IPS-18c (cell line): Measurements from ENCODE around the gene SPDYE8.
"Not testable (repeated sequence)": the region's sequence is repeated elsewhere in the genome, so short reads cannot be mapped to it uniquely, and the experiment has no call there.

Experiments used
- H3K4me3 ChIP-seq: 2 replicates; pipeline ENCODE4 v1.7.0; 2013; ENCODE audit warnings: low read depth, mild to moderate bottlenecking, low read length, moderate library complexity; ENCODE audit not compliant: insufficient read depth
- H3K9me3 ChIP-seq: one replicate; pipeline ENCODE4 v1.6.1; 2013; ENCODE audit warnings: mild to moderate bottlenecking, low read length, moderate library complexity; ENCODE audit not compliant: control insufficient read depth, insufficient read depth

The SPDYE8 gene

GRCh38 chr7:73029666-73030065 lies at the start of gene SPDYE8:
Gene SPDYE8 (minus strand): TSS chr7:73029766. CDS start chr7:73027966, 1,800 bp downstream.
- not testable (repeated sequence) for H3K4me3 ChIP-seq, H3K9me3 ChIP-seq

DNA sequence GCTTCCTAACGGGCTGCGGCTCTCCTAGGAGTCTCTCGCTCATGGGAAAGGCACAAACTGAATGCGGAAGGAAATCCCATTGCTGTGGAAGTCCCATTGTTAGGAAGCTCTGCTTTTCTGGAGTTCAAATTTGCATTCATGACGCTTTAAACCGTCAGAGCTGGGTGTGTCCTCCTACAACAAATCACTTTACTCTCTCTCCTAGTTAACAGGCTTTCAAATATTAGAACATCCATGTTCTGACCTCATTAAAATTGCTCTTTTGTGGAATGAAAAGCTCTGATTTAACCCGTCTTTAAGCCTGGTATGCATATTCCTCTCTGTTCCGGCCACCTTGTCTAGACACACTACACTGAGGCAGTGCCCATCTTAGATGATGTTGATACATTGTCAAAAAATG lies 28.2 kb upstream of the SPDYE8 start, which contains the start of gene SPDYE11:
SPDYE11 (minus strand) TSS at position 101 of the 400 bp plus-strand sequence. CDS start 1,800 bp downstream, outside the sequence.
- H3K4me3 ChIP-seq, H3K9me3 ChIP-seq: not testable (repeated sequence)

- H3K4me3 ChIP-seq: peak overlapping the region; percentile 36; the same call in 1 of the 2 replicates
- not testable (repeated sequence) for H3K9me3 ChIP-seq
Observed at GRCh38 chr7:73006491-73006890, 23.1 kb downstream of the SPDYE8 start.

GRCh38 chr7:73005693-73006447 lies 23.7 kb downstream of the SPDYE8 start:
- H3K9me3 ChIP-seq: not testable (repeated sequence)
- peak overlapping the region; percentile 62; the same call in 1 of the 2 replicates for H3K4me3 ChIP-seq

DNA sequence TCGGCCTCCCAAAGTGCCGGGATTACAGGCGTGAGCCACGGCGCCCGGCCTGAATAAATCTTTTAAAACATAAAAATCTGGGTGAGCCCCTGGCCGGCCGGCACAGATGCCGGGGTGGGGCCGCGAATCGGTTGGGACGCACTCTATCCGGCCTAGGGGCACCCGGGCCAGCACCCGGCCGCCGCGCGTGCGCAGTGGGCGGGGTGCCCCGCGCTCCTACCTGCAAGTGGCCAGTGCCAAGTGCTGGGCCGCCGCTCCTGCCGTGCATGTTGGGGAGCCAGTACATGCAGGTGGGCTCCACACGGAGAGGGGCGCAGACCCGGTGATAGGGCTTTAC lies 24.2 kb downstream of the SPDYE8 start:
- not testable (repeated sequence) for H3K9me3 ChIP-seq
- peak overlapping the region; percentile 62; the same call in 1 of the 2 replicates for H3K4me3 ChIP-seq

- H3K4me3 ChIP-seq, H3K9me3 ChIP-seq: not testable (repeated sequence)
Observed at GRCh38 chr7:72997887-72998468, 31.6 kb downstream of the SPDYE8 start.

GRCh38 chr7:72997447-72997846 lies 32.1 kb downstream of the SPDYE8 start:
- H3K9me3 ChIP-seq, H3K4me3 ChIP-seq: not testable (repeated sequence)

DNA sequence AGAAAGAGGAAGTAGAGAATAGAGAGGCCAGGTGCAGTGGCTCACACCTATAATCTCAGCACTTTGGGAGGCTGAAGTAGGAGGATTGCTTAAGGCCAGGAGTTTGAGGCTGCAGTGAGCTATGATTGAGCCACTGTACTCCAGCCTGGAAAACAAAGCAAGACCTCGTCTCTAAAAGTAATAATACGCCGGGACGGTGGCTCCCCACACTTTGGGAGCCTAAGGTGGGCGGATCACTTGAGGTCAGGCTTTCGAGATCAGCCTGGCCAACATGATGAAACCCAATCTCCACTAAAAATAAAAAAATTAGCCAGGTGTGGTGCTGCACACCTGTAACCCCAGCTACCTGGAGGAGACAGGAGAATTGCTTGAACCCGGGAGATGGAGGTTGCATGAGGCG lies 34.1 kb downstream of the SPDYE8 start:
- not testable (repeated sequence) for H3K4me3 ChIP-seq, H3K9me3 ChIP-seq

GRCh38 chr7:72990146-72990913 lies 39.2 kb downstream of the SPDYE8 start:
- H3K9me3 ChIP-seq, H3K4me3 ChIP-seq: not testable (repeated sequence)

- not testable (repeated sequence) for H3K4me3 ChIP-seq, H3K9me3 ChIP-seq
Observed at GRCh38 chr7:72982084-72982483, 47.5 kb downstream of the SPDYE8 start.

- not testable (repeated sequence) for H3K4me3 ChIP-seq, H3K9me3 ChIP-seq
Observed at GRCh38 chr7:72980382-72980781, 49.2 kb downstream of the SPDYE8 start.

GRCh38 chr7:72976434-72976833 lies 53.1 kb downstream of the SPDYE8 start:
- H3K9me3 ChIP-seq, H3K4me3 ChIP-seq: not testable (repeated sequence)

DNA sequence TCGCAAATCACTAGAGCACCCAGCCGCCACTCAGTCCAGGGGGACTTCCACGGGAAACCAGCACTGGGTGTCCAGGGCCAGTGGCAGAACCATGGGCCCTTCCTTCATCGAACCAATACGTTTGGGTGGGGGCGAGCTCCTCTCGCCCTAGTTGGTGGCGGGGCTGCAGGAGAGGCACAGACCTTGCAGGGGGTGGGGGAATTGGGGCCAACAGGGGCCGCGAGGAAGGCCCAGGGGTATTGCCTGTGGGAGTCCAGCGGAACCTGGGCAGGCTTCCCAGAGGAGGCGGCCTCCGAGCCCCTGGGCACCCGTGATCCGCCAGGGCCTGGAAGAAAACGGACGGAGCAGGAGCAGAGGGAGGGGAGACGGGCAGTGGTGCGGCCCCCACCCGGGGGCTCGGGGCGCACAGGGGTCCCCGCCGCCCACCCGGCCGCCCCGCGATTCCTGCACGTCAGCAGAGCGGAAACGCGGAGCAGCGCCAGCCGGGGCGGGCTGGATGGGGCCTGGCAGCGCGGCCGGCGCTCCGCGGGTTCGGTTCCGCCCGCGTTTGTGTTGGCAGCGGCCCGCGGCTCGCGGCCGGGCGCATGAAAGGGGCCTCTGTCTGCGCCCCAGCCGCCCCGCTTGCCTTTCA lies 53.8 kb downstream of the SPDYE8 start:
- not testable (repeated sequence) for H3K9me3 ChIP-seq, H3K4me3 ChIP-seq

DNA sequence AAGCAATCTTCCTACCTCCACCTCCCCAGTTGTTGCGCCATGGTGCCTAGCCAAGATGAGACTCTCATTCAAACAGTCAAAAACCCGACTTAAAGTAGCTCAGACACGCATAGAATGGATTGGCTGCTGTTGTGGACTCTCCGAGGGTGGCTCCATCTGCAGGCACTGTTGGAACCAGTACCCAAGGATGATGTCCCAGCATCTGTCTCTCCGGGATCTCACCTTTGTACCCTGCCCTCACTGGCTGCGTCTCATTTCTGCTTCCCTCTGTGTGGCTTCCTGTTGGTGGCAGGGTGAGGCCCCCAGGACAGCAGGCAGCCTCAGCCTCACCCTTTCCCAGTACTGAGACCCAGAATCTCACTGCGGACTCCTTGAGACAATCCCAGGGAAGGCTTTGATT lies 54.8 kb downstream of the SPDYE8 start:
- H3K4me3 ChIP-seq, H3K9me3 ChIP-seq: not testable (repeated sequence)

DNA sequence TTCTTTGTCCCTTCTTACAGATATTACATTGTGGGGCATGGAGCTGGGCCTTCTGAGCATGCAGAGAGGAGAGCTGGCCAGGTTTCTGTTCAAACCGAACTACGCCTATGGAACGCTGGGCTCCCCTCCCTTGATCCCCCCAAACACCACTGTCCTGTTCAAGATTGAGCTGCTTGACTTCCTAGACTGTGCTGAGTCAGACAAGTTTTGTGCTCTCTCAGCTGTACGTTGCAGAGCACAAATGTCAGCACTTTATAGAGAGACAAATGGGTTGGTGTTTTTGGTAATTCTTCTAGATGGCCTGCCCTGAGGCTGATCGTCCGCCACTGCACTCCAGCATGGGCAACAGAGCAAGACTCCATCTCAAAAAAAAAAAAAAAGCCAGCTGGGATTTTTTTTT lies 58.1 kb downstream of the SPDYE8 start:
- H3K9me3 ChIP-seq, H3K4me3 ChIP-seq: not testable (repeated sequence)
